Neutrophil (primary cell): ENCODE data around the gene MREG.

Experiments
- H3K27ac ChIP-seq: fragments of 200-600 bp; sonication (generic); 2 replicates; pipeline ENCODE4 v1.5.1; 2016; ENCODE audit warnings: mild to moderate bottlenecking, moderate library complexity
- H3K27me3 ChIP-seq: fragments of 200-600 bp; sonication (generic); 2 replicates; pipeline ENCODE4 v1.6.0; 2016; ENCODE audit warnings: mild to moderate bottlenecking
- H3K36me3 ChIP-seq: fragments of 200-600 bp; sonication (generic); 2 replicates; pipeline ENCODE4 v1.5.1; 2017
- H3K4me1 ChIP-seq, 2 experiments: fragments of 200-600 bp in 1 of 2; sonication (generic) in 1 of 2; 1 replicate in 1 of 2; 2 replicates in 1 of 2; pipeline versions ENCODE4 v1.5.1 to v1.6.1; 2013 to 2016; ENCODE audit warnings: low read depth in 1 of 2, low read length in 1 of 2, mild to moderate bottlenecking in 1 of 2, moderate library complexity in 1 of 2; ENCODE audit not compliant: control insufficient read depth in 1 of 2, insufficient read depth in 1 of 2
- H3K4me3 ChIP-seq, 2 experiments: fragments of 200-600 bp in 1 of 2; sonication (generic) in 1 of 2; 1 replicate in 1 of 2; 2 replicates in 1 of 2; pipeline ENCODE4 v1.5.1; 2013 to 2016; ENCODE audit warnings: low read depth in 1 of 2, low read length in 1 of 2, mild to moderate bottlenecking in 1 of 2, moderate library complexity in 1 of 2
- H3K9me3 ChIP-seq: fragments of 200-600 bp; sonication (generic); 2 replicates; pipeline ENCODE4 v1.5.1; 2016
- CTCF ChIP-seq: fragments of 200-600 bp; sonication (generic); IDR thresholded peaks from 2 replicates; pipeline ENCODE4 v1.5.1; 2016; ENCODE audit warnings: antibody characterized with exemption

Gene MREG

GRCh38 chr2:215914777-215915165 is 98.6 kb downstream of the MREG start:
- no peak overlapping the region for H3K4me3 ChIP-seq
- no peak overlapping the region for H3K27ac ChIP-seq
- H3K9me3 ChIP-seq: no peaks in the 10 kb centered on the region
- no peaks in the 10 kb centered on the region for H3K27me3 ChIP-seq
- H3K36me3 ChIP-seq: no peaks in the 10 kb centered on the region
- H3K4me1 ChIP-seq: no peaks in the 10 kb centered on the region
- TF ChIP-seq CTCF: no peak

GRCh38 chr2:215914054-215914776 is 99.1 kb downstream of the MREG start:
- Histone ChIP-seq H3K36me3 (no peaks in the 10 kb centered on the region), H3K4me3 (no peak overlapping the region), H3K9me3 (no peaks in the 10 kb centered on the region), H3K4me1 (no peaks in the 10 kb centered on the region), H3K27ac (no peak overlapping the region), H3K27me3 (no peaks in the 10 kb centered on the region)
- no peak for TF ChIP-seq CTCF

GRCh38 chr2:215912299-215912842 is 101.0 kb downstream of the MREG start:
- no peaks in the 10 kb centered on the region for H3K9me3 ChIP-seq
- H3K36me3 ChIP-seq: no peaks in the 10 kb centered on the region
- no peak overlapping the region for H3K27ac ChIP-seq
- H3K4me1 ChIP-seq: no peaks in the 10 kb centered on the region
- no peaks in the 10 kb centered on the region for H3K27me3 ChIP-seq
- no peak for TF ChIP-seq CTCF
- H3K4me3 ChIP-seq: no peak overlapping the region

- Histone ChIP-seq H3K27me3 (no peaks in the 10 kb centered on the region), H3K9me3 (no peaks in the 10 kb centered on the region), H3K4me3 (no peak overlapping the region), H3K36me3 (no peaks in the 10 kb centered on the region), H3K4me1 (no peaks in the 10 kb centered on the region), H3K27ac (no peak overlapping the region)
- TF ChIP-seq CTCF: no peak
These were observed 101.9 kb downstream of the MREG start for GRCh38 chr2:215911301-215912085.

GRCh38 chr2:215910180-215910579 is 103.2 kb downstream of the MREG start:
- Histone ChIP-seq H3K27ac (no peak overlapping the region), H3K27me3 (no peaks in the 10 kb centered on the region), H3K4me1 (no peaks in the 10 kb centered on the region), H3K4me3 (no peak overlapping the region), H3K36me3 (no peaks in the 10 kb centered on the region), H3K9me3 (no peaks in the 10 kb centered on the region)
- no peak for TF ChIP-seq CTCF
